HTERT RPE-1 (cell line): ENCODE data around the gene KRT16.
"Not testable (repeated sequence)": the region's sequence is repeated elsewhere in the genome, so short reads cannot be mapped to it uniquely, and the experiment has no call there.

ENCODE experiments used
- in situ Hi-C: fragments of 300-500 bp; cut with MboI; formaldehyde crosslinking; loops from 4 replicates; pipeline ENCODE4 v1.14.3; 2020; ENCODE audit warnings: low sequenced_read_pairs

Gene KRT16

DNA sequence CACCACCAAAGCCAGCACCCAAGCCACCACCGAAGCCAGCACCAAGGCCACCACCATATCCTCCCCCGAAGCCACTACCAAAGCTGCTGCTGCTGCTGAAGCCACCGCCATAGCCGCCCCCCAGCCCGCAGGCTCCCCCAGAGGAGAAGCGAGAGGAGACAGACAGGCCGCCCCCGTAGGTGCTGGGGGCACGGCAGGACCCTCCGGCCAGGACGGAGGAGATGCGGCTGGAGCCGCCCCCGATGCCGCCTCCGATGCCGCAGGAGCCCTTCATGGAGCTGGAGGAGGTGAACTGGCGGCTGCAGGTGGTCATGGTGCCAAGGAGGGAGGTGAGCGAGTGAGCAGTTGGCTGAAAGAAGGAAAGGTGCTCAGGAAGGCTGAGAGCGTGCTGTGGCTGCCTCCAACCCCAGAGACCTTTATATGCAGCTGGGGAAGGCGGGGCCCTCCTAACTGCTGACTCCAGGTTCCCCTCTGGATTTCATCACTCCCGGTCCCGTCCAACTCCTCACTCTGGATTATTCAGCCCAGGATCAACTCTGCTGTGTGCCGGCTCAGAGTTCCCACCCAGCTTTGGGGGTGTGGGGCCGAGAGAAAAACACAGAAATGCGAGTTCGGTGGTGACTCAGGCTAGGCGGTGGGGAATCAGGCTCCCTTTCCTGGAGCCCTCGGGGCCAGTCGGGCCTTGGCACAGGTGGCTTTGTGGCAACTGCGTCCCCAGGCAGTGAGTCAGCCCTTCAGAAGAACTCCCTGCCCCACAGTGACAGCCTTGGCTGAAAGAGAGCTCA lies at the start of gene KRT16:
TSS of gene KRT16 (minus strand) at position 392 of the 785 bp plus-strand sequence. CDS start at position 313, 79 bp downstream.
- in situ Hi-C loops, result not testable (repeated sequence)

DNA sequence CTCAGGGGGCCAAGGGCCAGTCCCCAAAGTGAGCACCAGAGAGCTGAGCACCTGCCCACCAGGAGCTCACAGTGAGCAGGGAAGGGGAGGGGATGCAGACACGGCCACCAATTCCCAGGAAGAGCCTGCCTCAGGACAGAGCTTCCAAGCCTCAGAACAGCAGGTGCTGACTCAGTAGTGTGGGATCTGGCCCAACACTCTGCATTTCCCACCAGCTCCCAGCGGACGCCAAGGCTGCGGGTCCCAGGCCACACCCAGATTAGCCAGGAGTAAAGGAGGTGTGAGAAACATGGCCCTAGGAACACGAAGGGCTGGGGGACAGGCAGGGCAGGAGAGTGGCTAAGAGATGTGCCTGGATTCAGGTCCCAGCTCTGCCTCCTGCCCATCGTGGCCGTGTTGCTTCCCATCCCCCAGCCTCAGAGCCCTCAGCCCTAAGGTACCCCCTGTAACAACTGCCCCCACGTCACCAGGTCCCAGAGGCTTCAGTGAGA lies 47.7 kb upstream of the KRT16 start:
- in situ Hi-C loops, result loop anchor here (25.0 kb wide), 1 partner anchor 98 kb away; the partner anchor contains the start of gene KRT9

- in situ Hi-C loops, result loop anchor here (25.0 kb wide), 1 partner anchor 97 kb away; the partner anchor contains the start of gene KRT9
Measured at GRCh38 chr17:41659427-41660212, 47.1 kb upstream of the KRT16 start.

DNA sequence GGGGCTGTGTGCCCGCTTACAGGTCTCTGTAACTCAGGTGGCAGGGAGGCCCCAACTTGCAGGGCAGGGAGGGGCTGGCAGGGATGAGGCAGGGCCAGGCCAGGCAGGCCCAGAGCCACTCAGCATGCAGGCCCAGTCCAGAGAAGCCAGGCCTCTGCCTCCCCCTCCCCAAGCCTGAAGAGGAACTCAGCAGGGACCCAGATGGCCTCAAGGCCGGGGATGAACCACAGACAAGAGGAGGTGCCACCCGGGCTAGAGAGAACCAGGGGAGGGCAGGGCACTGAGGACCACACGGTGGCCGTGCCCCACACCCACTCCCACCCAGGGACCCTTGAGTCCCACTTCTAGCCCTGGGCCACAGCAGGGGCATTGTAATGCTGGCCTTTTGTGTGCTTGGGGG lies 46.3 kb upstream of the KRT16 start:
- in situ Hi-C loops, result loop anchor here (25.0 kb wide), 1 partner anchor 97 kb away; the partner anchor contains the start of gene KRT9

DNA sequence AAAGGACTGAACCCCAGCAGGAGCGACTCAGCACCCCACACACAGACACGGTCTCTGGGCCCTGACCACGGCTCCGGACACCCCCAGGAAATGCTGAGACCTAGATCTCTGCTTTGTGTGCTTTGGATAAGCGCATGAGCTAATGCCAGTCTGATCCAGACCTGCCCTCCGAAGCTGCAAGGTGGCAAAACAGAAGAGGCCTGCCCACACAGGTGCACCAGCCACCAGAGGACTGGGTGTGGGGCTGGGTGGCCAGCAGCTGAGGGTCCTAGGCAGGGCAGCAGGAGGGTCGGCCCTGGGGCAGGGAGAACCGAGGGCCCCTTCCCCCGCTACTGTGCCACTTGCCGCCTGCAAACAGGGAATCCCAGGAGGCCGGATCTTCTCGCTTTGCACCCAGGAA lies 45.4 kb upstream of the KRT16 start:
- in situ Hi-C loops, result loop anchor here (25.0 kb wide), 1 partner anchor 96 kb away; the partner anchor contains the start of gene KRT9

DNA sequence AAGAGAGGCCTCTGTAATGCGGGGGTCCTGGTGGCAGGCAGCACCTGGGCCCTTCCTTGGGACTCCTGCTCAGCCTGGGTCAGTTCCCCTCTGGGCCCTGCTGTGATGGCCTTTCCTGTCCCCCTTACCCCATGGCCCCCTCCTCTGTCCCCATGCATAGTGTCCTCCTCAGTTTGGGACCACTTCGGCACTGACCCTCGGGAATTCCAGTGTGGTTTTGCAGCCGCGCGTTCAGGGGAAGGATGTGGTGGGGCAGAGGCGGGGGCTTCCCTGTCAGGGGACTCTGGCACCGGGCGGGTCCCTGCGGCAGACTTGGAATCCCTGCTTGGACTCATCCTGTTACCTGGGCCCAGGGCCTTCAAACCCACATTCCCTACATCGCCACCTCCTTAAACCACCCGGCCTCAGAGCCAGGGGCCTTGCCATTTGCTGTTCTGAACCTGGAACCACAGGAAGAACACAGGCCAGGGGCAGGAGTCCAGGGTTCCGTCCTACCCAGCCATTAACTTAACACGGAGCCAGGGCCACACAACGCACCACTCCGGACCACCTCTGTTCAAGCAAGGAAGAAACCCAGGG lies 44.7 kb upstream of the KRT16 start:
- in situ Hi-C loops, result loop anchor here (25.0 kb wide), 1 partner anchor 95 kb away; the partner anchor contains the start of gene KRT9

GRCh38 chr17:41656249-41657023 lies 43.9 kb upstream of the KRT16 start:
- in situ Hi-C loops, result loop anchor here (25.0 kb wide), 1 partner anchor 94 kb away; the partner anchor contains the start of gene KRT9

DNA sequence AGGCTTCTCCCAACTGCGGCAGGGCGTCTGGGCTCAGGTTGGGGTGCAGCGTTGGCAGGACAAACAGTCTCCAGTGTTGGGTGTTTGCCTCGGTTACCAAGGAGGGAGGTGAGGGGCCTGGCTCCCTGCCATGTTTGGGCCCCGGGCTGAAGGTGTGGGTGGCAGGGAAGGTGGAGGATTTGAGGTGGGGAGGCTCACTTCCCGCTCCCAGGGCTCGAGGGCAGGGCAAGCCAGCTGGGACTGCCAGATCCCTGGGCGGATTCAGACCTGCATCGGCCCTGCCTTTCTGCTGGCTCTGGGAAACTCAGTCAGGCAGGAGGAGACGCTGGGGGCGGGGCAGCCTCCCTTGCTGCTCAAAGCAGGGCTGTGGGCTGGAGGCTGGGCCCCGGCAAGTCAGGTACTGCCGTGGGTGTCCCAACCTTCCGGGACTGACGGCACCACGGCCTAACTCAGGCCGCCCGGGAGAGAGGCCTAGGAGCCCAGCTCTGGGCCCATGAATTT lies 43.1 kb upstream of the KRT16 start:
- in situ Hi-C loops, result loop anchor here (25.0 kb wide), 1 partner anchor 93 kb away; the partner anchor contains the start of gene KRT9

DNA sequence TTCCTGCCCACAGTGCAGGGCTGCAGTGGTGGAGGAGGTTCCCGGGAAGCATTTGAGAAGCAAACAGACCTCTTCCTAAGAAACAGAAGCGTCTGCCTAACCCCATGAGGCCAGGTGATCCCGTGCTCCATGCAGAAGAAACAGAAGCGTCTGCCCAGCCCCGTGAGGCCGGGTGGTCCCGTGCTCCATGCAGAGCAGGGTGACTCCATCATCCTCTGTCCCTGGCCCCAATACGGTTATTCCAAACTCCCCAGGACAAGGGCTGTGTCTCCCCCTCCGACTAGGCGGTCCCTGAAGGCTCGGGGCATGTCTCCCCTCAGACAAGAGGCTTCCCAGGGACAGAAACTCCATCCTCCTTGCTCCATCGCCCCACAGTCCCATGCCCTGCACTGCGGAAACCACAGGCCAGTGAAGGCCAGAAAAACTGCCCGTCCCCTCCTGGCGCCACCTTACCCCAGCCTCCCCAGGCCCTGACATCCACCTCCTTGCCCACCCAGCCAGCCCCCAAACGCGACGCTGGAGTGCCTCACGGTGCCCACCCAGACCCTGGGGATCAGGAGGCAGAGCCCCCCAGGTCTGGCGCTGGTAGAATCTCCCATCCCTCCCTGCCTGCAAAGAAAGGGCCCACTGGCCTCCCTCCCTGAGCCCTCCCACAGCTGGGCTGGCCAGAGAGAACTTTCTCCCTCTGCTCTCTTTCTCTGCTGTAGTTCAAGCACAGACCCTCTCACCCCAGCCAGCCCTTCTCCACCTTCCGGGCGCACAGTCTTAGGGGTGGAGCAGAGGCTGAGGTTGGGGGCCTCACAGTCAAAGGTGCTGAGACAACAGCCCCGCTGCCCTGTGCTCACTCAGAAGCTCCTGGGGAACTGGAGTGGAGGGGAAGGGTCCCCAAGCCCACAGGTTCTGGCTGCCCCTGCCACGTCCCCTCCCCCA lies 42.4 kb upstream of the KRT16 start:
- in situ Hi-C loops, result loop anchor here (25.0 kb wide), 1 partner anchor 93 kb away; the partner anchor contains the start of gene KRT9

GRCh38 chr17:41653892-41654677 lies 41.5 kb upstream of the KRT16 start:
- in situ Hi-C loops, result loop anchor here (25.0 kb wide), 1 partner anchor 92 kb away; the partner anchor contains the start of gene KRT9

DNA sequence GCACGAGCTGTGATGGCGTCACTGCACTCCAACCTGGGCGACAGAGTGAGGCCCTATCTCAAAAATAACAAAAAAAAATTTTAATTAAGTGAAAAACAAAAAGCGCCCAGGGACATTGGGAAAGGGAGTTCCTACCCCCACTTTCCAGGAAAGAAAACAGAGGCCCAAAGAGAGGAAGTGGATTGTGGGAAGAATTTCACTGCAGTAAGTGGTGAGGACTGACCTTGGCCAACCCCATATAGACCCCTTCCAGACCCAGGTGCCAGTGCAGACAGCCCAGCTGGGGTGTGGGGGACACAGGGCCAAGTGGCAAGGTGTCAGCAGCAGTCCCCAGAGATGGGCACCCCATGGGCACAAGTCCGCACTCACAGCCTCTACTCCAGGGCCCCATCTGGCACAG lies 40.9 kb upstream of the KRT16 start:
- in situ Hi-C loops, result loop anchor here (25.0 kb wide), 1 partner anchor 91 kb away; the partner anchor contains the start of gene KRT9

- in situ Hi-C loops, result loop anchor here (25.0 kb wide), 1 partner anchor 90 kb away; the partner anchor contains the start of gene KRT9
Measured at GRCh38 chr17:41652461-41652970, 39.9 kb upstream of the KRT16 start.

- in situ Hi-C loops, result loop anchor here (25.0 kb wide), 1 partner anchor 90 kb away; the partner anchor contains the start of gene KRT9
Measured at GRCh38 chr17:41651625-41652460, 39.3 kb upstream of the KRT16 start.

GRCh38 chr17:41650794-41651624 lies 38.4 kb upstream of the KRT16 start:
- in situ Hi-C loops, result loop anchor here (25.0 kb wide), 1 partner anchor 89 kb away; the partner anchor contains the start of gene KRT9

GRCh38 chr17:41649923-41650519 lies 37.5 kb upstream of the KRT16 start:
- in situ Hi-C loops, result loop anchor here (25.0 kb wide), 1 partner anchor 88 kb away; the partner anchor contains the start of gene KRT9
